HepG2 (cell line): ENCODE results near the gene SPATS2. TPM values are rescaled to one million over a fixed set of nuclear protein-coding genes. Genes with fewer than 3 reads are reported as not detected.

Experiments
- AHR ChIP-seq: IDR thresholded peaks from 2 replicates; pipeline ENCODE4 v1.6.1; 2018; ENCODE audit warnings: missing genetic modification reagents, missing compliant biosample characterization
- EP300 ChIP-seq, 3 experiments: sonication (generic) in 1 of 3; formaldehyde crosslinking in 1 of 3; IDR thresholded peaks; 2 replicates each; pipeline versions ENCODE4 v1.5.1 to v1.6.1; 2011 to 2020; ENCODE audit warnings: low read depth in 2 of 3, low read length in 2 of 3, borderline replicate concordance in 1 of 3, improper control_type of control experiment in 1 of 3, mild to moderate bottlenecking in 1 of 3, missing genetic modification reagents in 1 of 3, moderate library complexity in 1 of 3
- HMGA1 ChIP-seq: sonication (generic); formaldehyde crosslinking; conservative IDR thresholded peaks from 2 replicates; pipeline ENCODE4 v1.4.0; 2020; ENCODE audit warnings: missing genetic modification reagents
- HNRNPH1 ChIP-seq: fragments of 200-400 bp; formaldehyde crosslinking; optimal IDR thresholded peaks from 2 replicates; pipeline ENCODE3; 2017; ENCODE audit warnings: mild to moderate bottlenecking, low read depth, low read length
- HOXD1 ChIP-seq: sonication (generic); formaldehyde crosslinking; IDR thresholded peaks from 2 replicates; pipeline ENCODE4 v1.5.0; 2020; ENCODE audit warnings: missing genetic modification reagents
- KAT8 ChIP-seq: IDR thresholded peaks from 2 replicates; pipeline ENCODE4 v1.6.1; 2016; ENCODE audit warnings: missing genetic modification reagents, missing compliant biosample characterization
- LRRFIP1 ChIP-seq: sonication (generic); formaldehyde crosslinking; conservative IDR thresholded peaks from 2 replicates; pipeline ENCODE4 v1.4.0; 2020; ENCODE audit warnings: missing genetic modification reagents
- MLX ChIP-seq: IDR thresholded peaks from 2 replicates; pipeline ENCODE4 v1.6.1; 2016
- MTA1 ChIP-seq: sonication (generic); formaldehyde crosslinking; IDR thresholded peaks from 2 replicates; pipeline ENCODE4 v1.4.0; 2020; ENCODE audit warnings: missing genetic modification reagents, mild to moderate bottlenecking, borderline replicate concordance
- MTERF4 ChIP-seq: sonication (generic); formaldehyde crosslinking; IDR thresholded peaks from 2 replicates; pipeline ENCODE4 v1.8.0; 2023; ENCODE audit warnings: mild to moderate bottlenecking, missing genetic modification reagents
- RFX1 ChIP-seq: fragments of 450-650 bp; IDR thresholded peaks from 2 replicates; pipeline ENCODE4 v1.6.1; 2017
- SMAD9 ChIP-seq: sonication (generic); formaldehyde crosslinking; IDR thresholded peaks from 2 replicates; pipeline ENCODE4 v1.5.1; 2020; ENCODE audit warnings: mild to moderate bottlenecking, missing genetic modification reagents
- TBP ChIP-seq: sonication (generic); formaldehyde crosslinking; IDR thresholded peaks from 2 replicates; pipeline ENCODE4 v1.5.0; 2020; ENCODE audit warnings: missing genetic modification reagents
- THAP11 ChIP-seq: IDR thresholded peaks from 2 replicates; pipeline ENCODE4 v1.6.1; 2016; ENCODE audit warnings: missing biosample characterization, missing genetic modification reagents
- ZNF30 ChIP-seq: sonication (generic); formaldehyde crosslinking; IDR thresholded peaks from 2 replicates; pipeline ENCODE4 v1.5.0; 2020; ENCODE audit warnings: mild to moderate bottlenecking, missing genetic modification reagents
- ZNF350 ChIP-seq: sonication (generic); formaldehyde crosslinking; IDR thresholded peaks from 2 replicates; pipeline ENCODE4 v1.4.0; 2020; ENCODE audit warnings: mild to moderate bottlenecking, low read depth, missing genetic modification reagents, borderline replicate concordance
- ZNF407 ChIP-seq: sonication (generic); formaldehyde crosslinking; IDR thresholded peaks from one replicate; pipeline ENCODE4 v1.5.1; 2020; ENCODE audit warnings: mild to moderate bottlenecking, missing genetic modification reagents; ENCODE audit errors: not compliant biosample characterization
- ZNF530 ChIP-seq: sonication (generic); formaldehyde crosslinking; IDR thresholded peaks from 2 replicates; pipeline ENCODE4 v1.5.0; 2020; ENCODE audit warnings: low read depth, mild to moderate bottlenecking, missing genetic modification reagents
- ZNF549 ChIP-seq: sonication (generic); formaldehyde crosslinking; IDR thresholded peaks from 2 replicates; pipeline ENCODE4 v1.5.0; 2020; ENCODE audit warnings: missing genetic modification reagents
- polyA plus RNA-seq, 8 experiments: library from polyadenylated mRNA; depleted of rRNA in 3 of 8; stranded (reverse) in 7 of 8; unstranded in 1 of 8; fragments of >200 nt; fragmentation: Illumina TruSeq in 4 of 8; extraction: Trizol in 4 of 8; gene quantifications; 2 replicates each; pipeline versions ENCODE4 v1.2.1 to v1.2.3, GENCODE V29; 2011 to 2016; ENCODE audit warnings: low read depth in 4 of 8, missing spikeins in 1 of 8, mixed read lengths in 1 of 8; ENCODE audit not compliant: insufficient read depth in 1 of 8
- total RNA-seq, 5 experiments: library from RNA; depleted of rRNA; stranded (reverse); fragments of >200 nt; fragmentation: Illumina TruSeq; extraction: Trizol; gene quantifications; 2 replicates each; pipeline ENCODE4 v1.2.3, GENCODE V29; 2016; ENCODE audit warnings: low read depth in 1 of 5

Gene SPATS2
- total and polyA plus RNA-seq, 2 of the 13 experiments (the other 11 are each of a cell fraction or from before 2014, with no cell fraction given): 19.3 to 28.1 TPM

- TF ChIP-seq MTERF4 (CRISPR knock-in tag) (no peak), SMAD9 (CRISPR knock-in tag) (no peak), ZNF549 (no peak), HNRNPH1 (no peak), RFX1 (no peak), ZNF407 (no peak), MTA1 (no peak), ZNF530 (CRISPR knock-in tag) (no peak), ZNF350 (0 out of 2 replicates have a peak, but pooled peaks have one; percentile 83), HOXD1 (CRISPR knock-in tag) (no peak), AHR (CRISPR knock-in tag) (no peak), TBP (CRISPR knock-in tag) (no peak), ZNF30 (CRISPR knock-in tag) (no peak), EP300 (IDR thresholded peaks at IDR 0.05; ENCODE audit: low read depth in 2 of 2, low read length in 2 of 2) (no peak), EP300 (CRISPR knock-in tag; IDR thresholded peaks at IDR 0.05; ENCODE audit: borderline replicate concordance) (no peak), KAT8 (CRISPR knock-in tag) (no peak), MLX (CRISPR knock-in tag) (no peak), LRRFIP1 (CRISPR knock-in tag) (no peak), HMGA1 (CRISPR knock-in tag) (no peak), THAP11 (CRISPR knock-in tag) (no peak)
These were observed 1.1 kb upstream of the SPATS2 start (continued) for GRCh38 chr12:49366096-49366651.
